Lower lobe of right lung (tissue), 2 donors: Measurements from ENCODE around the gene TBC1D3D. TPM values are rescaled to one million over a fixed set of nuclear protein-coding genes. Genes with fewer than 3 reads are reported as not detected.
"Not testable (repeated sequence)": the region's sequence is repeated elsewhere in the genome, so short reads cannot be mapped to it uniquely, and the experiment has no call there.

Experiments
- ATAC-seq, 2 donors: fragments of 200-7000 bp; cut with Tn5 transposase; one replicate each; pipeline ENCODE4 v1.9.1; 2020 to 2022; ENCODE audit warnings: mild to moderate bottlenecking in 2 of 2, moderate library complexity in 2 of 2
- DNase-seq: peaks from one replicate; pipeline ENCODE4 v3.0.0-alpha.2; 2020
- H3K27ac ChIP-seq: fragments of 200-600 bp; one replicate; pipeline ENCODE4 v1.8.0; 2022
- H3K27me3 ChIP-seq: fragments of 200-600 bp; one replicate; pipeline ENCODE4 v1.8.0; 2022; ENCODE audit warnings: low read depth
- H3K36me3 ChIP-seq: fragments of 200-600 bp; one replicate; pipeline ENCODE4 v1.8.0; 2022; ENCODE audit warnings: mild to moderate bottlenecking
- H3K4me1 ChIP-seq: fragments of 200-600 bp; one replicate; pipeline ENCODE4 v1.8.0; 2022
- H3K4me3 ChIP-seq: fragments of 200-600 bp; one replicate; pipeline ENCODE4 v1.8.0; 2022; ENCODE audit warnings: mild to moderate bottlenecking
- H3K9me3 ChIP-seq: fragments of 200-600 bp; one replicate; pipeline ENCODE4 v1.8.0; 2022
- intact Hi-C: fragments of 100-400 bp; cut with DNase I; formaldehyde crosslinking; loops from one replicate; pipeline ENCODE4 v1.11.0; 2022
- long read RNA-seq: library from polyadenylated mRNA; unstranded; transcript quantifications from one replicate; pipeline ENCODE4 v2.0.0, GENCODE V29; 2021
- total RNA-seq: library from RNA; stranded (reverse); fragmentation: NEBNext Ultra II Directional; extraction: Animal tissue kit (Norgen Biotek cat#: 25700); gene quantifications from one replicate; pipeline ENCODE4 v1.2.1, GENCODE V29; 2021
- donor health status: DM: no; HTN: yes; CAD: no; lungs with severe emphysema.

The TBC1D3D gene
- 0.92 TPM for total RNA-seq
- long read RNA-seq = 0 reads

- intact Hi-C loops = not testable (repeated sequence)
Observed at GRCh38 chr17:38003676-38004075, at the start of gene TBC1D3D. Gene TBC1D3D, plus strand, starts transcription at chr17:38003976. Its CDS starts 1,585 bp downstream, at chr17:38005561.

DNA sequence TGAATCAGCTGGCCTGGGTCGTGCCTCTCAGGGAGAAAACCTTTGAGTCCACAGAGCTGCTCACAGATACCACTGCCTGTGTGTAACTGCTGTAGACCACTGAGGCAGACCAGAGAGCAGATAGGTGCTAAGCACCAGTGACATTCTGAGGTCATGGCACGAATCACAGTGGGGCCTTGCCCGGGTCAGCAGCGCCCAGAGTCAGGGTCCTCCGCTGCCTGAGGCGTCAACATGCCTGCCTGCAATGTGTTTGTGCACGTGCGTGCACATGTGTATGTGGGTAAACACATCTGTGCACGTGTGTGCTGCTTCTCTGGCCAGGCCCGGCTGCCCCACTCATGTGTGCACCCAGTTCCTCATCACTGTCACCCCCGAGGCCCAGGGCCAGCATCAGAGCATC, 14.8 kb upstream of the TBC1D3D start, which contains the start of gene TBC1D3L:
TBC1D3L (minus strand) TSS at position 101 of the 400 bp plus-strand sequence. CDS start 1,540 bp downstream, outside the sequence.
- DNase-seq, H3K4me1 ChIP-seq, H3K4me3 ChIP-seq, H3K9me3 ChIP-seq, intact Hi-C loops, H3K27me3 ChIP-seq, H3K36me3 ChIP-seq, ATAC-seq, H3K27ac ChIP-seq: not testable (repeated sequence)

More at GRCh38 chr17:38003676-38004075, at the start of gene TBC1D3D:
- not testable (repeated sequence) for H3K9me3 ChIP-seq, H3K4me1 ChIP-seq, H3K27me3 ChIP-seq, H3K36me3 ChIP-seq, ATAC-seq, H3K4me3 ChIP-seq, H3K27ac ChIP-seq, DNase-seq

Other genes with a start within 250 kb of the TBC1D3D start
- not detected for gene TBC1D3K, start 79.6 kb upstream of the TBC1D3D start, total RNA-seq
- gene TBC1D3L, start 14.9 kb upstream of the TBC1D3D start, total RNA-seq = 20.7 TPM
- gene TBC1D3C, start 64.7 kb downstream of the TBC1D3D start, total RNA-seq = 0.38 TPM
- gene TBC1D3E, start 124.0 kb downstream of the TBC1D3D start, total RNA-seq = not detected
- not detected for gene TBC1D3, start 188.6 kb downstream of the TBC1D3D start, total RNA-seq